Germinal center (tissue), 1 donor: Measurements from ENCODE around the gene PICK1.
"Not testable (repeated sequence)": the region's sequence is repeated elsewhere in the genome, so short reads cannot be mapped to it uniquely, and the experiment has no call there.

Experiments
- DNase-seq: peaks from one replicate; pipeline ENCODE4 v3.0.0; 2012; ENCODE audit warnings: mixed read lengths, low spot score

Gene PICK1

DNA sequence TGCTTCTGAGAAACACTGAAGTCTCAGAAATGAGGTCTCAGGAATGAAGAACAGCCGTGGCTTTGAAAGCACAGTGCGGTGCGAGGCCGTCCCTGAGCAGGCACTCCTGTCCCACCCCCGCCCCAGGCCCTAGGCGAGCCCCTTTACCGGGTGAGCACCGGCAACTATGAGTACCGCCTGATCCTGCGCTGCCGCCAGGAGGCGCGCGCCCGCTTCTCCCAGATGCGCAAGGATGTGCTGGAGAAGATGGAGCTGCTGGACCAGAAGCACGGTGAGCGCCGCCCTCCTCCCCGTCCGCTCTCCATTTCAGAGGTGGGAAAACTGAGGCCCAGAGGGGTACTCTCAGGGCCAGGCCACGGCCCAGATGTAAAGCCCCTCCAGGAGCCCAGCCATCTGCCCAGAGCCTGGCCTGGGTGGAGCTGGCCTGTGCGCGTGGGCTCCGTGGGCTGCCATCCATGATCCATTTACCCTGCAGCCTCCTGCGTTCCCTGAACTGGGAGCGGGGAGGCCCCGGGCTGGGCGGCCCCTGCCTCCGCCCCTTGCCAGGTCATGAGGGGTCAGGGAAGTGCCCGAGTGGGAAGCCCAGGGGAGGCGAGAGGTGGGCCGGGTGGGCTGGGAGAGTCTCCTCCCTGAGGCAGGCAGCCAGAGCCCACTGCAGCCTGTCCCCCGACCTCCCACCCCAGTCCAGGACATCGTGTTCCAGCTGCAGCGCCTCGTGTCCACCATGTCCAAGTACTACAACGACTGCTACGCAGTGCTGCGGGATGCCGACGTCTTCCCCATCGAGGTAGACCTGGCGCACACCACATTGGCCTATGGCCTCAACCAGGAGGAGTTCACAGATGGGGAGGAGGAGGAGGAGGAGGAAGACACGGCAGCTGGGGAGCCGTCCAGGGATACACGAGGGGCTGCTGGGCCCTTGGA lies 17.2 kb downstream of the PICK1 start:
- DNase-seq: no peak

- DNase-seq: no peak
These were observed 18.1 kb downstream of the PICK1 start for GRCh38 chr22:38075105-38075825.

GRCh38 chr22:38075961-38076360 lies 18.8 kb downstream of the PICK1 start:
- no peak for DNase-seq

DNA sequence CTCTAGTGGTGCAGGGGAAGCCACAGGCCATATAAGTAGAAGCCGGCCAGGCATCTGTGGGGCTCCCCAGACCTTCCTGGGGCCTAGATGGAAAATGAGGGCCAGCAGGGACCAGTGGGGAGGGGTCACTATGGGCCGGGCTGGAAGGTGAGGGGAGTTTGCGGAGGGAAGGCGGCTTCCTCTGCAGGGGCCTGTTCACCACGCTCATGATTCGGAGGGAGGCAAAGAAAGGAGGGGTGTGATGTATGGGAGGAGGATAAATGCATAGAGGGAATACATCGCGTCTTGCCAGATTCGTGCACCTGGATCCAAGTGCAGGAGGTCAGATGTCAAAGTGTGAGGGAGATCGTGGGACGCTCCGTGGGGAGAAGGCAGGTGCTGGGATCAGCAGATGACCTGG lies 19.9 kb downstream of the PICK1 start:
- DNase-seq: no peak

GRCh38 chr22:38077595-38077994 lies 20.4 kb downstream of the PICK1 start:
- DNase-seq: no peak

- DNase-seq: no peak
These were observed 21.0 kb downstream of the PICK1 start for GRCh38 chr22:38078046-38078840.

GRCh38 chr22:38079208-38079607 lies 22.0 kb downstream of the PICK1 start:
- DNase-seq: not testable (repeated sequence)

GRCh38 chr22:38079804-38080203 lies 22.6 kb downstream of the PICK1 start:
- DNase-seq: no peak

DNA sequence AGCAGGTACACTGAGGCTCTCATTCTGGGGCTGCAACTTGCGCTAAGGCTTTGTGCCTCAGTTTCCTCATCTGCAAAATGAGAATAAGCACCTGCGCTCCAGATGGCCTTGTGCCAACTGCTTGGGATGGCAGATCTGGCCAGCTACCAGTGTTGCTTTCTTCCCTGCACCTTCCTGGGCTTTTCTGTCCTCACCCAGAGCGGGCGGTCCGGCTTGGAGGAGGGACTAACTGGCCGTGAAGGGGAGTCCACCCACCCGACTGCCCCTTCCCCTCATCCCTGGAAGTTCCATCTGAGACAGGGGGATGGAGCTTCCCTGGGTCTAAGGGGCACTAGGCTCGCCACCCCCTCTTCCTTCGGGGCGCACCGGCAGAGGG lies 23.3 kb downstream of the PICK1 start:
- DNase-seq: no peak

DNA sequence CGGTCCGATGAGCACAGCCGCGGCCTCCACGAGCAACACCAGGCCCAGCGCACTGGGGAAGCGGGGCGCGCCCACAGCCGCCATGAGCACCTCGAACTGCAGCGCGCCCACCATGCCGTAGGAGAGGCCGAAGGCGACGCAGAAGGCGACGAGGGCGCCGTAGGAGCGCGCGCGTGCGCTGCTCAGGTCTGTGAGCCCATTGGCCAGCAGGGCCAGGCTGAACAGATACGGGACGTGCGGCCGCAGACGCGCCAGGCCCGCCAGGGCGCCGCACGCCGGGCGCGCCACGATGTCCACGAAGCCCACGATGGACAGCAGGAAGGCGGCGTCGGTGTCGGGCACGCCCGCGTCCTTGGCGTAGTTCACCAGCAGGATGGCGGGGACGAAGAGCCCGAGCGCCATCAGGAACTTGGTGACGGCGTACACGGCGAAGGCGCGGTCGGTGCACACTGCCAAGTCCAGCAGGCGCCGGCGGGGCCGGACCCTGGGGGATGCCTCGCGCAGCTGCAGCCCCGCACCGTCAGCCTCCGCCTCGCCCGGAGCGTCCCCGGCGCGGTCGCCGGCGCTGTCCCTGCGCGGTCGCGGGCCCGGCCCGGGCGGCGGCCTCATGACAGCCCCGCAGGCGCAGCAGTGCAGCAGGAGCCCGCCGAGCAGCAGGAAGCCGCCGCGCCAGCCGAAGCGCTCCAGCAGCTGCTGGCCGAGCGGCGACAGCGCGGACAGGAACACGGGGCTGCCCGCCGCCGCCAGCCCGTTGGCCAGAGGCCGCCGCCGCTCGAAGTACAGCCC lies 23.8 kb downstream of the PICK1 start:
- DNase-seq: no peak

GRCh38 chr22:38081636-38081940 lies 24.4 kb downstream of the PICK1 start:
- DNase-seq: no peak

DNA sequence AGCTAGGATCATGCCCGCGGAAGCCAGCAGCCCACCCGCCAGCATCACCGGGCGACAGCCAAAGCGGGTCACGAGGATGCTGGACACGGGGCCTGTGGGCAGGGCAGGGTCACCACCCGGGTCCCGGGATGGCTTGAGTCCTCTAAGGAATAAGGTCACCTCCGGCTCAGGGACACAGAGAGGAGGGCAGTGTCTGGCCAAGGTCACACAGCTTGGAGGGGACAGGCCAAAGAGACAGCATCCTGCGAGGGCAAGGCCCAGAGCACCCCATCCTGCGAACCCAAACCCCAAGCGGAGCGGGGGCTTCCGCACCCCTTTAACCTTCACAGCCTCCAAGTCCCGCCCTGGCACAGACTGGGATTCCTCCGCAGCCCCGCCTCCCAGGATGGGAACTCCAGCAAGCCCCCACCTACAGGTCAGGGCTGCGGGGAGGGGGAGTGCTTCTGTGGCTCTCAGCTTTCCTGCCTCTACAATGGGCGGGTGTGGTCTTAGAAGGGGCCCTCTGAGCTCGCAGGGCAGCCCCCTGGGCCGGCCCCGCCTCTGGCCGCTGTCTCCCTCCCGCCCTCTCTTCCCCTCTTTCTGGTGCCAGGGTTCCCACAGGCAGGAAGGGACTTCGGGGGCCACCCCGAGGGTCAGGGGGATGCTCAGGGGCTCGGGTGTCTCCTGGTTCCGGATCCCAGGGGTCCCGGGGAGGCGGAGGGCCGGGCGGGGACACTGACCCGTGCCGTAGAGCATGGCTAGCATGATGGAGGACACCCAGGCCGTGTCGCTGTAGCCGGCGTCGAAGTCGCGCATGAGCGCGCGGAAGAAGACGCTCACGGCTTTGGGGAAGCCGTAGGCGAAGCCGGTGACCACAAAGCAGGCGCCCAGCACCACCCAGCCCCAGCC lies 25.0 kb downstream of the PICK1 start:
- DNase-seq: no peak

DNA sequence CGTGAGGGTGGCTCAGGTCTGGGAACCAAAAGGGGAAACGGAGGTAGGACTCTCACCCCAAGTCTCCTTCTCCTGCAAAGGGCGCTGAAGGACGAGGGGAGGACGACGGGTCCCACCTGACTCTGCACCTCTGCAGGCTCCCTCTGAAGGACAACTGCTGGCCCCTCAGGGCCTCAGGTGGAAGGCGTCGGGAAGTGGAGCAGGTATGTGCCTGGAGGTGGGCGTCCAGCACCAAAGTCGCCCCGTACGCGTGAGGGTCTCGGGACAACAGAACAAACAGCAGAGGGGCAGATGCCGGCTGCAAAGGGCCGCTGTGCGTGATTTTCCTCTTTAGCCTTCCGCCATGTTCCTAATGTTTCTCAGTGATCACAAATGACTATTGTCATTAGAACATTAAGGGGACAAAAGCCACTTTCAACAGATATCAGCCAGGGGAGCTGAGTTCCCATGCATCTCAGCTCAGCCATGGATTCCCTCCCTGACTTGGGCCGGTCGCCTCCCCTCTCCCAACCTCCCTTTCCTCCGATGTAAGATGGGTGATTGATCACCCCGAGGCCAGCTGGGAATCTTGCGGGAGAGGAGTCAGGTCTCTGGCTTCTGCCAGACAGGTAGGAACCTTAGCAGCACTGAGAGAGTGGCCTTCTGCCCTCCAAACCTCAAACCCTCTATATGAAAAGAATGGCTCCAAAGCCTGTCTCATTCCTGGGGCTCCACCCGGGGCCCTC lies 25.9 kb downstream of the PICK1 start:
- DNase-seq: no peak

DNA sequence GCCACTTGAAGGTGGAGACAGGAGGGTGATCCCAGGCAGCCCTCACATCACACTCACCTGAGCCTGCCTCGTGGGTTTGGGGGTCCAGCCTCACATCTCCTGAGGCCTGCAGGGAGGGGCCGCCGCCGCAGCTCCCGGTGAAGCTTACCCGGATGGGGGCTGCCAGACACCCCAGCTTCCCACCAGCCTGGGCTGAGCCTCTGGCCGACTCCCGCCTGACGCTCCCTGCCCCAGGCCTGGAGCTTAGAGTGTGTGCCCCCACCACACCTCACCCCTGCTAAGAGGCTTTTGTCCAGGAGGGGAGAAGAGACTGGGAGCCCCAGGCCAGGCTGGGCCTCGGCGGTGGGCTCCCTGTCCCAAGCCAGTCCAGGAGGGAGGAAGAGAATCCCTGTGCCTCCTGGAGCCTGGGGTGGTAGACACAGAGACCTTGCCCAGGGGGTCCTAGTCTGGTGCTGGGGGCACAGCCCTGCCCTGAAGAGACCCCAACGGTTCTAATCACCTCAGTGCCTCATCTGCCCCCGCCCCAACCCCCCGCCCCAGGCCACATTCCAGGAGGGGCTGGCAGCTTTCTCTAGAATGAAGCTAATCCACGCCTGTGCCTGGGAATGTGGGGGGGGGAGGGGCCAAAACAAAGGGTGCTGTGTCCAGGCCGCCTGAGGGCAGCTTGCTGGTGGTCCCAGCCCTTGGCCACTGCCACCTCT lies 26.9 kb downstream of the PICK1 start, which contains the start of gene SLC16A8:
SLC16A8 (minus strand) TSS at position 254 of the 701 bp plus-strand sequence. CDS start 1,311 bp downstream, outside the sequence.
- DNase-seq: no peak

GRCh38 chr22:38085056-38085455 lies 27.9 kb downstream of the PICK1 start:
- DNase-seq: no peak

- DNase-seq: no peak
These were observed 28.3 kb downstream of the PICK1 start for GRCh38 chr22:38085501-38085900.

GRCh38 chr22:38086001-38086845 lies 29.0 kb downstream of the PICK1 start:
- no peak for DNase-seq

DNA sequence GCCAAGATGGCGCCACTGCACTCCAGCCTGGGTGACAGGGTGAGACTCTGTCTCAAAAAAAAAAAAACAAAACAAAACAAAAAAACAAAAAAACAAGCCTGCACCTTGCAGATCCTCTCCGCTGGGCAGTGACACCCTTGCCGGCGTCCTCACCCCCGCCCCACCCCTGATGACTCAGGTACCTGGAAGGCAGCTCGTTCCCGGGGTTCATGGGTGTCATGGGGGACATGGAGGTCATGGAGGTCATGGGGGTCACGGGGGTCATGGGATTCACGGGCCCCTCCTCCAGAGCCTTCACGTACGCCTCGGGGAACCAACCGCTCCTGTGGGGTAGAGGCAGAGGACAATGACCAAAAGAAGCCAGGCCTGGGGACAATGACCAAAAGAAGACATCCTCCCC lies 29.7 kb downstream of the PICK1 start:
- no peak for DNase-seq
